ENCODE results near the gene TUBA4A. TPM values are rescaled to one million over a fixed set of nuclear protein-coding genes. Genes with fewer than 3 reads are reported as not detected.

TUBA4A gene
- total RNA-seq, 2 donors from 2014 or later: 107 to 184 TPM

GRCh38 chr2:219216535-219216915 lies 37.2 kb downstream of the TUBA4A start:
- Mint-ChIP-seq H3K27ac (no peak overlapping the region), H3K27me3 (no peaks in the 10 kb centered on the region), H3K4me1 (peaks cover 9% of the 10 kb centered on the region), H3K4me3 (no peak overlapping the region), H3K36me3 (ENCODE audit: low read depth) (peaks cover 2% of the 10 kb centered on the region)
- ATAC-seq: no peak
- no peak for DNase-seq
- H3K9me3 ChIP-seq (ENCODE audit: control insufficient read depth, low read length, poor library complexity, severe bottlenecking): no peaks in the 10 kb centered on the region

GRCh38 chr2:219215871-219216534 lies 37.7 kb downstream of the TUBA4A start:
- no peak overlapping the region for H3K4me3 Mint-ChIP-seq
- H3K4me1 Mint-ChIP-seq: peaks cover 10% of the 10 kb centered on the region
- no peaks in the 10 kb centered on the region for H3K27me3 Mint-ChIP-seq
- H3K9me3 ChIP-seq (ENCODE audit: control insufficient read depth, low read length, poor library complexity, severe bottlenecking): no peaks in the 10 kb centered on the region
- no peak overlapping the region for H3K27ac Mint-ChIP-seq
- no peaks in the 10 kb centered on the region for H3K36me3 Mint-ChIP-seq (ENCODE audit: low read depth)
- ATAC-seq (no peak), DNase-seq (no peak)

GRCh38 chr2:219214786-219215185 lies 38.9 kb downstream of the TUBA4A start:
- peaks cover 11% of the 10 kb centered on the region for H3K4me1 Mint-ChIP-seq
- no peaks in the 10 kb centered on the region for H3K27me3 Mint-ChIP-seq
- ATAC-seq (no peak), DNase-seq (no peak)
- no peaks in the 10 kb centered on the region for H3K36me3 Mint-ChIP-seq (ENCODE audit: low read depth)
- H3K9me3 ChIP-seq (ENCODE audit: control insufficient read depth, low read length, poor library complexity, severe bottlenecking): no peaks in the 10 kb centered on the region
- no peak overlapping the region for H3K27ac Mint-ChIP-seq
- no peak overlapping the region for H3K4me3 Mint-ChIP-seq

DNA sequence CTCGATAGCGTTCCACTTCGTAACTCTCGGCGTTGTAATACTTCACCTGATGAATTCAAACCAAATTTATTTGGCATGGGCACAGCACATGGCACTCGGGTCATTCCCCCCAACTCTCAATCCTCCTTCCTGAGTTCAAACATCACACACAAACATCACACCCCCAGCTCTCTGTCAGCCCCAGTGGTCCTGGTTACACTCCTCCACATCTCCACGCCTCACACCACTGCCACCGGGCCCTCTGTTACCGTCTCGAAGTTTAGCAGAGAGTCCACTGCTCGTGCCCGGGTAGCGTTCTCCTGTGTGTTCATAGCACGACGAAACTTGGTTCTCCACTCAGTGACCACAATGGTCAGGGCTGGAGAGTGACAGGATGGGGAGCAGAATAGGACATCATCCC lies 39.6 kb downstream of the TUBA4A start:
- no peak overlapping the region for H3K27ac Mint-ChIP-seq
- H3K36me3 Mint-ChIP-seq (ENCODE audit: low read depth): no peaks in the 10 kb centered on the region
- H3K27me3 Mint-ChIP-seq: no peaks in the 10 kb centered on the region
- H3K4me1 Mint-ChIP-seq: peaks cover 14% of the 10 kb centered on the region
- H3K4me3 Mint-ChIP-seq: no peak overlapping the region
- H3K9me3 ChIP-seq (ENCODE audit: control insufficient read depth, low read length, poor library complexity, severe bottlenecking): no peaks in the 10 kb centered on the region
- no peak for ATAC-seq
- no peak for DNase-seq

DNA sequence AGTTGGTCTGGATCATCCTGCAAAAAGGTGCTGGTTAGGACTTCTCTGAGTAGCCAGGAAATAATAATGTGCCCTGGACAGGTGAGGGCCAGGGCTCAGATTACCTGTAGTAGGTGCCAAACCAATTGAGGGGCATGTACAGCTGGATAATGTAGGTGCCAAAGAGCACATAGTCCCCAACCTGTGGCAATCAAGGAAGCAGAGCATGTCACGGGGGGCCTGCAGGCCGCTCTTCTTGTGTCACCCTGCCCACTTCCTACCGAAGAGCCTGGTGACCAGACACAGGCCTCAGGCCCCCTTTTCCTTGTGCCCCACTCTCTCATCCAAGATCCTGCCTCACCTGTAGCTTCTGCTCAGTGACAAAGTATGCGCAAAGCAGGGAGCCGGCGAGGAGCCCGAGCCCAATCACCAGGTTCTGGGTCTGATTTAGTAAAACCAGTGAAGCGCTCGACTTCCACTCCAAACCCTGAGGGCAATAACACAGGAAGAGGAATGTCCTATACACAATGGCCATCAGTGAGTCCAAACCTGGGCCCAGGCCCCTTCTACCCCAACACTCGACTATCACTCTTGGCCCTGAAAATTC lies 40.1 kb downstream of the TUBA4A start:
- Mint-ChIP-seq H3K36me3 (ENCODE audit: low read depth) (no peaks in the 10 kb centered on the region), H3K27me3 (no peaks in the 10 kb centered on the region), H3K4me3 (no peak overlapping the region), H3K4me1 (peaks cover 15% of the 10 kb centered on the region), H3K27ac (no peak overlapping the region)
- no peak for DNase-seq
- ATAC-seq: no peak
- no peaks in the 10 kb centered on the region for H3K9me3 ChIP-seq (ENCODE audit: control insufficient read depth, low read length, poor library complexity, severe bottlenecking)

DNA sequence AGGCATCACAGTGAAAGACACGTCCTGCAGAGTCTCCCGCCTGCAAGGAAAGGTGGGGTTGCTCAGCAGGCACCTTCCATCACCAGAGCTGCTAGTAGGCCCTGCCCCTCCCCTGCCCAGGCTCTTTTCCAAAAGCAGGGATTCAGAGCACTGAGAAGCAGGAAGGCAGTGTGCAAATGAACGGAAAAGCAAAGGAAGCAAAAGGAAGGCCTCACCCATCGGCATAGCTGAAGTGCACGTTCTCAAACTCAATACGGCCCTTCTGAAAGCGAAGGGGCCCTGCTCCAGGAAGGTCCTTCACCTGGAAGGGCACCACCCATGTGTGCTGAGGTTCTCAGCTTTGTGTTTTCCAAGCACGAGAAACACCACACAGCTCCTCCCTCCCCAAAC lies 40.7 kb downstream of the TUBA4A start:
- no peak overlapping the region for H3K27ac Mint-ChIP-seq

GRCh38 chr2:219210886-219211362 lies 42.8 kb downstream of the TUBA4A start:
- Mint-ChIP-seq H3K27ac (peak overlapping the region; percentile 94), H3K36me3 (ENCODE audit: low read depth) (no peaks in the 10 kb centered on the region), H3K4me3 (peak overlapping the region; percentile 63), H3K27me3 (no peaks in the 10 kb centered on the region), H3K4me1 (peaks cover 20% of the 10 kb centered on the region)
- H3K9me3 ChIP-seq (ENCODE audit: control insufficient read depth, low read length, poor library complexity, severe bottlenecking): no peaks in the 10 kb centered on the region
- no peak for DNase-seq
- no peak for ATAC-seq

More for the DNA sequence above, 40.7 kb downstream of the TUBA4A start:
- no peak for DNase-seq
- Mint-ChIP-seq H3K4me3 (no peak overlapping the region), H3K4me1 (peaks cover 19% of the 10 kb centered on the region), H3K36me3 (ENCODE audit: low read depth) (no peaks in the 10 kb centered on the region), H3K27me3 (no peaks in the 10 kb centered on the region)
- no peak for ATAC-seq
- no peaks in the 10 kb centered on the region for H3K9me3 ChIP-seq (ENCODE audit: control insufficient read depth, low read length, poor library complexity, severe bottlenecking)

DNA sequence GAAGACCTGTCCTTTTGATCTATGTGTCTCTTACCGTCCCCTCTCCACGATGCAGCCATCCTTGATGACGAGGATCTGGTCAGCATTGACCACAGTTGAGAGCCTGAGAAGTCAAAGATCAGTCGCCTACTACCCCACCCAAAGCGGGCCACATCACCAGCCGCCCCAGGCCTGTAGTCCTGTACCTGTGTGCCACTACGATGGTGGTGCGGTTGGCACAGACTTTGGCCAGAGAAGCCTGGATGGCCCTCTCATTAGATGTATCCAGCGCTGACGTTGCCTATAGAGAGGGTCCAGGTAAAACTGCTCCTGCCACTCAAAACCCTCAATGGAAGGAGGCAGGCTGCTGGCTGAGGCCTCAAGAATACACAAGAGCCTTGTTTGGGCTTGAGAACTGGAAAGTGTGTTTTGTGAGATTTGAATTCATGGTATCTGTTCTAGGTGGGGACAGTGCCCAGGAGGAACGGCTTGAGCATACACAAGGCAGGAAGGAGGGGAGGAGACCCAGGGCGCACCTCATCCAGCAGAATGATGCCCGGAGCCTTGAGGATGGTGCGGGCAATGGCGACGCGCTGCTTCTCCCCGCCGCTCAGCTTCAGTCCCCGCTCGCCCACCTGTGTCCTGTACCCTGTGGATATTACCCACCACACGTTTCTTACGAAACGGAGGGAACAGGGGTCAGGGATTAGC lies 43.4 kb downstream of the TUBA4A start:
- Mint-ChIP-seq H3K27me3 (no peaks in the 10 kb centered on the region), H3K27ac (peak overlapping the region; percentile 94), H3K36me3 (ENCODE audit: low read depth) (no peaks in the 10 kb centered on the region), H3K4me1 (peaks cover 20% of the 10 kb centered on the region), H3K4me3 (no peak overlapping the region)
- DNase-seq: no peak
- ATAC-seq: no peak
- no peaks in the 10 kb centered on the region for H3K9me3 ChIP-seq (ENCODE audit: control insufficient read depth, low read length, poor library complexity, severe bottlenecking)

GRCh38 chr2:219209236-219210195 lies 44.2 kb downstream of the TUBA4A start:
- Mint-ChIP-seq H3K4me1 (peaks cover 20% of the 10 kb centered on the region), H3K27me3 (no peaks in the 10 kb centered on the region), H3K27ac (peak overlapping the region; percentile 94), H3K36me3 (ENCODE audit: low read depth) (no peaks in the 10 kb centered on the region), H3K4me3 (peak overlapping the region; percentile 21)
- DNase-seq (no peak), ATAC-seq (no peak)
- no peaks in the 10 kb centered on the region for H3K9me3 ChIP-seq (ENCODE audit: control insufficient read depth, low read length, poor library complexity, severe bottlenecking)

DNA sequence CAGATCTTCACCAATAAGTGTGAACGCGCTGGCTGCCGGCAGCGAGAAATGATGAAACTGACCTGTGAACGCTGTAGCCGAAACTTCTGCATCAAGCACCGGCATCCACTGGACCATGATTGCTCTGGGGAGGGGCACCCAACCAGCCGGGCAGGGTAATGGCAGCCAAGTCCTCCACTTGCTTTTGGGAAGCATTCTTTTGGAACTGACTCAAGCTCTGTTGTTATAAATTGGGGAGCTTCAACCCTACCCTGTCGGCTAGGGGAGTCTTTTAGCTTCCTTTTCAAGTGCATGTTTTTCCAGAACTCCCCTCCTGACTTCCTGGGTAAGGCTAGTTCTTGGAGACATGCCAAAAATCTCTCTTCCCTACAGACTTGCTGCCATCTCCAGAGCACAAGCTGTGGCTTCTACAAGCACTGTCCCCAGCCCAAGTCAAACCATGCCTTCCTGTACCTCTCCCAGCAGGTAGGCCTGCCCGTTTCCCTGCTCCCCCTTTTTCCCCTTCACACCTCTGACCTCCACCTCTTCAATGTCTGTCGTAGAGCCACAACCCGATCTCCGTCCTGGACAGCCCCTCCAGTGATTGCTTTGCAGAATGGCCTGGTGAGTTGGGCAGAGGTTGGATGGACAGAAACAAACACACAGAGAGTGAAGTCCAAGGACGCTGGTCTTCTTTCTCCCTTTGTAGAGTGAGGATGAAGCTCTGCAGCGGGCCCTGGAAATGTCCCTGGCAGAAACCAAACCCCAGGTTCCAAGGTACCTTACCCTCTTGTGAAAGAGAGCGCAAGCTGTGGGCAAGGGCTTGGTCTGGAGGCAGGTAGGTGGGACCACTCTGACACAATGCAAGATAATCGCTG lies 45.6 kb downstream of the TUBA4A start:
- Mint-ChIP-seq H3K4me1 (peaks cover 20% of the 10 kb centered on the region), H3K27me3 (no peaks in the 10 kb centered on the region), H3K27ac (peak overlapping the region; percentile 94), H3K4me3 (peak overlapping the region; percentile 91), H3K36me3 (ENCODE audit: low read depth) (no peaks in the 10 kb centered on the region)
- no peaks in the 10 kb centered on the region for H3K9me3 ChIP-seq (ENCODE audit: control insufficient read depth, low read length, poor library complexity, severe bottlenecking)
- ATAC-seq: no peak
- no peak for DNase-seq

- Mint-ChIP-seq H3K27ac (peak overlapping the region; percentile 94), H3K36me3 (ENCODE audit: low read depth) (no peaks in the 10 kb centered on the region), H3K4me3 (peak overlapping the region; percentile 91), H3K27me3 (no peaks in the 10 kb centered on the region), H3K4me1 (peaks cover 20% of the 10 kb centered on the region)
- H3K9me3 ChIP-seq (ENCODE audit: control insufficient read depth, low read length, poor library complexity, severe bottlenecking): no peaks in the 10 kb centered on the region
- no peak for ATAC-seq
- DNase-seq: no peak
Observed at GRCh38 chr2:219207134-219207883, 46.4 kb downstream of the TUBA4A start.
